Activated CD8-positive, alpha-beta memory T cell treated with anti-CD3 and anti-CD28 coated beads, Interleukin-2, amount 50 U/mL, for 48 hours (primary cell): ENCODE results near the gene DGCR8.

Experiments
- DNase-seq: peaks from one replicate; pipeline ENCODE4 v3.0.0-alpha.2; 2020

The DGCR8 gene

DNA sequence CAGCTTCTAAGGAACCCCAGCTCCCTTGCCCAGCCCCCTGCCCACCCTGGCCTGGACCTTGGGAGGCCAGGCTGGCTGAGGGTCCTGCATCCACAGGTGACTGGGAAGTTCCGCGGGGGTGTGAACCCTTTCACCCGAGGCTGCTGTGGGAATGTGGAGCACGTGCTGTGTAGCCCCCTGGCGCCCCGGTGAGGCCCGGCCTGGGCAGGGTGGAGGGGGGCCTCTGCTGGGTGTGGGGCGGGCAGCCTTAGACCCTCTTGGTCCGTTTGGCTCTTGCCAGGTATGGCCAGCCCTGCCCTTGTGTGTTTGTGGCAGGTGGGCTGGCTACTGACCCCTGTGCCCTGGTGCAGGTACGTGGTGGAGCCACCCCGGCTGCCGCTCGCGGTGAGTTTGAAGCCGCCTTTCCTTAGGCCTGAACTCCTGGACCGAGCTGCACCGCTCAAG, 60.5 kb downstream of the DGCR8 start:
- no peak for DNase-seq

DNA sequence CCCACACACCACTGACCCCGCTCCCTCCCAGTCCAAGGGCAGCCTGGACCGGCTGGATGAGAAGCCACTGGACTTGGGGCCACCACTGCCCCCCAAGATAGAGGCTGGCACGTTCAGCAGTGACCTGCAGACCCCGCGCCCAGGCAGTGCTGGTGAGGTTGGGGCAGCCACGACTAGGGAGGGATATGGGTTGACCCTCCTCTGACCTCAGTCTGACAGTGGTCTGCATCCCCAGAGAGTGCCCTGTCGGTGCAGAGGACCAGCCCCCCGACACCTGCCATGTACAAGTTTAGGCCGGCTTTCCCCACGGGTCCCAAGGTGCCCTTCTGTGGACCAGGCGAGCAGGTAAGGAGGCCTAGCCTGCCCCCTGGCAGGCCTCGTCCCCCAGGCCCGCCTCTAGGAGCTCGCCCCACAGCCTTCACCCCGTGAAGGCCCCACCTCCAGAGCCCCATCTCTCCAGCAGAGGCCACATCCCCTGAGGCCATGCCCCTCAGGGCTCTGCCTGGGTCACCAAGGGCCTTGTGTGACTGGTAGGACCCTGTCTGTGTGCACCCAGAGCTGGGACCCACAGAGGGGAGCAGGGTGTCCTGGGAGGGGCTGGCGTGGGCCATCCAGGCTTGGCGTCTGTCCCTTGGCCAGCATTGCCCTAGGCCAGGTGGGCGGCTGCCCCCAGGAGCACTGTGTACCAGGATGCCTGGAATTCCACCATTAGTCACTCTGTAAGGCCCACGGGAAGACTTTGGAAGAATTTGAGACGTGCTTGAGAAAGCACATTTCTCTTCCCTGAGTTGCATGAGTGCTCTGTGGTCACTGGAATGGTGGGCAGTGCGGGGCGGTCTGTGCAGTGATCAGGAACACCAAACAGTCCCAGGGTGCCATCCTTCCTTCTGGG, 61.4 kb downstream of the DGCR8 start:
- no peak for DNase-seq

DNA sequence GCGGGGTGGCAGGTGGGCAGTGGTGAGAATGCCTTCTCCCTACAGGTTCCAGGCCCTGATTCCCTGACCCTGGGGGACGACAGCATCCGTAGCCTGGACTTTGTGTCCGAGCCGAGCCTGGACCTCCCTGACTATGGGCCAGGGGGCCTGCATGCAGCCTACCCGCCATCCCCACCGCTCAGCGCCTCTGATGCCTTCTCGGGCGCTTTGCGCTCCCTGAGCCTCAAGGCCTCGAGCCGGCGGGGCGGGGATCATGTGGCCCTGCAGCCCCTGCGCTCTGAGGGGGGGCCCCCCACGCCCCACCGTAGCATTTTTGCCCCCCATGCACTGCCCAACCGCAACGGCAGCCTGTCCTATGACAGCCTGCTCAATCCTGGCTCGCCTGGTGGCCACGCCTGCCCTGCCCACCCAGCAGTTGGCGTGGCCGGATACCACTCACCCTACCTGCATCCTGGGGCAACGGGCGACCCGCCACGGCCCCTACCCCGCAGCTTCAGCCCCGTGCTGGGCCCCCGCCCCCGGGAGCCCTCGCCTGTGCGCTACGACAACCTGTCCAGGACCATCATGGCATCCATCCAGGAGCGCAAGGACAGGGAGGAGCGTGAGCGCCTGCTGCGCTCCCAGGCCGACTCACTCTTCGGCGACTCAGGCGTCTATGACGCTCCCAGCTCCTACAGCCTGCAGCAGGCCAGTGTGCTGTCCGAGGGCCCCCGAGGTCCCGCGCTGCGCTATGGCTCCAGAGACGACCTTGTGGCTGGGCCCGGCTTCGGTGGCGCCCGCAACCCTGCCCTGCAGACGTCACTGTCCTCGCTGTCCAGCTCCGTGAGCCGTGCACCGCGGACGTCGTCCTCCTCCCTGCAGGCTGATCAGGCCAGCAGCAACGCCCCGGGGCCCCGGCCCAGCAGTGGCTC, 62.9 kb downstream of the DGCR8 start:
- DNase-seq: no peak

DNA sequence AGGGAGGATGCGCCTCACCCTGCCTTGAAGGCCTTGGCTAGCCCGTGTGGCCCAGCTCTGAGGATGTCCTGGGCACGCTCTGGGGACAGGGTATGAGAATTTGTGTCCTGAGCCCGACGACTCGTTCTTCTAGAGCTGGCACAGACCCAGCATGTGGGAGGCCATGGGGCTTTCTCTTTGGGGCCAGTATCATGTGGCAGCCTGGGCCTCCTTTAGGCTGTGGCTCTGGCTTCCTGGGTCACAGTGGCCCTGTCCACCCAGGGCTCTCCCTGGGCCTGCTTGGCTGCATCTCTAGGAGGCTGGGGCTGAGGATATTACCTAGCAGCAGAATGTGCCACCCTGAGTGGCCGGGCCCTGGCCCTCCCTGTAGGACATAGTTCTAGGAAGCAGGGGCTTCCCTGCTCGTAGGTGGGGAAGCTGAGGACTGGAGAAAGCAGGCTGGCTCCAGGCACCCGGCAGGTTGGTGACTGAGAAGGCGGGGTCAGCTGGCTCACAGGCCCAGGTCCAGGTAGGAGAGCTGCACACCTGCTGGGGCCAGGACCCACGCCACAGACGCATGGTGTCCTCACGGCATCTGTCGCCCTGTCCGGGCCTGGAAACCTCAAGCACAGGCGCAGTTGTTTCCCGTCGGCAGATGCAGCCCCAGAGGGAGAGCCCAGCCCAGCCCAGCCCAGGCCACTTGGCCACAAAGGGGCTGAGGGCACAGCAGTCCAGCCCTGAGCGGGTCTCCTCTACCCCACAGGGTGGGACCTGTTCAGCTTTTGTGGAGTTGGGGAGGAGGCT, 64.0 kb downstream of the DGCR8 start:
- no peak for DNase-seq

DNA sequence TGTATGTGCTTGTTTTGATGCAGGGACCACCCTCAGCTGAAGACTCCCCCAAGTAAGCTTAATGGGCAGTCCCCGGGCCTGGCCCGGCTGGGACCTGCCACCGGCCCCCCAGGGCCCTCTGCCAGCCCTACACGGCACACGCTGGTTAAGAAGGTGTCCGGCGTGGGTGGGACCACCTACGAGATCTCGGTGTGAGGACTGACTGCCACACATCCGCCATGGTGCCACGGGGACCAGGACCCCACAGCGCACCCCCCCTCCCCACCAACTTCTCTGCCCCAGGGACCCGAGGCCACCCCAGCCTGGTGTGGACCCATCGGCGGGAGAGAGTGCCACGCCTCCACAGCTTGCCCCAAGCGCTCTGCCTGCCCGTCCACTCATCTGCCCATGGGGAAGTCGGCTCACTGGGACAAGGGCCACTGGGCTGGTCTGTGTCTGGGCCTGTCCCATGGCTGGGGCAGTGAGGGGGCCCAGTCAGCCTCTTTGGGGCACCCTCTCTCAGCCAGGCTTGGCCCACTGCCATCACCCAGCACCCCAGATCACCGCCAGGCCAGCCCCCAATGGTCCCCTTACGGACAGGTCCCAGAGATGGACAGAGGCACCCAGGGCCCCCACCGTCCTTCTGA, 65.3 kb downstream of the DGCR8 start:
- DNase-seq: no peak

DNA sequence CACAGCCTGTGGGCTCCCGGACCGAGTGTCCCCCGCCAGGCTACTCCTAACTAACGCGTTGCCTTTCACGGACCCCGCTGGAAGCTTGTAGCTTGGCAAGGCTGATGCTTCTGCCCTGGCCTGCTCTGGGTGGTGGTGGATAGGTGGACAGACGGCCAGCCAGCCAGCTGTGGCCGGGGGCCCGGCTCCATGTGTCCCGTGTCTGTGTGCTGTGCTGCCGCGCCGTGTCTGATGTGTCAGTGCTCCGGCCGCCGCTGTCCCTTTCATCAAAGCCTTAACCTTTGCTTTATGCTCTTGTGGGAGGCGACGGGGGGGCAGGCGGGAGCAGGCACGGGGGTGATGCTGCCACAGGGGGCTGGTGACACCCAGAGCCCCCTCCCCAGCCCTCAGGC, 65.8 kb downstream of the DGCR8 start:
- no peak for DNase-seq

DNA sequence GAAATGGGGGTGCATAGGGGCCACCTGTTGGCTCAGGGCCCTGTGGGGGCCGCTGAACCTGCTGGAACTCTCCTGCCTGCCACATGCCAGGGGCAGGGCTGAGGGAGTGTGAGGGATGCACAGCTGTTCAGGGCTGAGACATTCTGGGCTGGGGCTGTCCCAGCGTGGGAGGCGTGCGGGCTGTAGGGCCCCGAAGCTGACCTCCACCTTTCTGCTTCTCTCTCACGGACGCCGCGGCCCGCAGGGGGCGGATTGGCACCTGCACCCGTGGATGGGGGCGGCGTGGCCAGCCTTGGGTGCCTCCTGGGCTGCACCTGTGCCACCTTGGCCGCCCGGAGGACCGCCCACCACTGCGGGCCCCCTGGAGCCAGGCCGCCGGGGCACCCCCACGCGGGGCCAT, 66.7 kb downstream of the DGCR8 start:
- no peak for DNase-seq

DNA sequence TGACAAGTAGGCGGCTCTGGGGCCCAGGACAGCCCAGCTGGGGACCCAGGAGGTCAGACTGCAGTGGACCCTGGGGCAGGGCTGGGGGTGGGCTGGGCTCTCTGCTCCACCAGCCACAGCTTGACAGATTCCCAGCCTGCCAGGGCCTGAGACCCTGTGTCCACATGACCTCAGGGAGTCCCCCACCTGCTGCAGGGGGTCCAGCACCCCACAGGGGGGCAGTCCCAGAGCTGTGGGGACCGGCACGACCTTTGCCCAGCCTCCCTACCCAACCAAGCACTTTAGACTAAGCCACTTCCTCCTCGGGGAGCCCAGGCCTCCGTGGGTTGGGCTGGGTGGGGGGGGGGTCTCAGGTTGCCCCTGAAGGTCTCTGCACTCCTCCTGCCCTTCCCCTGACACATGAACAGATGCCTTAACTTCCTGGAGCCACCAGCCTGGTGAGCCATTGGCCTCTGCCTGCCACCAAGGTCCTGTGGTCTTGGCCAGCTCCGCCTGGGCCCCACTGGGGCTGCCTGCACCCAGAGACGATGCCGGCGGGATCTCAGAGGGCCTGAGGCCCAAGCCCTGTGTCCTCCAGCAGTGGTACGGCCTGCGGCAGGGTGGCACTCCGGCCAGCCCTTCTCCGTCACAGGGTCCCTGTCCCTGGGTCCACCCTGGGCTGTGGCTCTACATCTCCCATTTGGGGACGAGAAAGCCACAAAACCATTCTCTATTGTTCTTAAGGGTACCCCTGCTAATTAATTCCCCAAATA, 67.4 kb downstream of the DGCR8 start:
- DNase-seq: no peak

DNA sequence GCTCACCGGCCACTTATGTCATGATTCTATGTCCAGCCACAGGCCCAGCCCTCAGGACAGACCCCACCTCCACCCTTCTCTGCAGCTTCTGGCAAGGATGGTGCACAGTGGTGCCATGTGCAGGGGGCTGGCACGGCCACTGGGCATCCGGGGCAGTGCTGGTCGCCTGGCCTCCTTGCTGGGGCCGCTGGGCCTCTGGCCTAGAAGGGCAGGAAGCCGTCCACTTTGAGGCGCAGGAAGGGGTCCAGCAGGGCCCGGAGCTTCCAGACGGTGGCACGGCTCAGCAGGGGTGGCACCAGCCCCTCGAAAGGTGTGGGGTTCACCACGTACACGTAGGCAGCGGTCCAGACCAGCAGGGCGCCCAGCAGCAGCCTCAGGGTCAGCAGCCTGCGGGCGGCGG, 68.4 kb downstream of the DGCR8 start:
- DNase-seq: no peak

DNA sequence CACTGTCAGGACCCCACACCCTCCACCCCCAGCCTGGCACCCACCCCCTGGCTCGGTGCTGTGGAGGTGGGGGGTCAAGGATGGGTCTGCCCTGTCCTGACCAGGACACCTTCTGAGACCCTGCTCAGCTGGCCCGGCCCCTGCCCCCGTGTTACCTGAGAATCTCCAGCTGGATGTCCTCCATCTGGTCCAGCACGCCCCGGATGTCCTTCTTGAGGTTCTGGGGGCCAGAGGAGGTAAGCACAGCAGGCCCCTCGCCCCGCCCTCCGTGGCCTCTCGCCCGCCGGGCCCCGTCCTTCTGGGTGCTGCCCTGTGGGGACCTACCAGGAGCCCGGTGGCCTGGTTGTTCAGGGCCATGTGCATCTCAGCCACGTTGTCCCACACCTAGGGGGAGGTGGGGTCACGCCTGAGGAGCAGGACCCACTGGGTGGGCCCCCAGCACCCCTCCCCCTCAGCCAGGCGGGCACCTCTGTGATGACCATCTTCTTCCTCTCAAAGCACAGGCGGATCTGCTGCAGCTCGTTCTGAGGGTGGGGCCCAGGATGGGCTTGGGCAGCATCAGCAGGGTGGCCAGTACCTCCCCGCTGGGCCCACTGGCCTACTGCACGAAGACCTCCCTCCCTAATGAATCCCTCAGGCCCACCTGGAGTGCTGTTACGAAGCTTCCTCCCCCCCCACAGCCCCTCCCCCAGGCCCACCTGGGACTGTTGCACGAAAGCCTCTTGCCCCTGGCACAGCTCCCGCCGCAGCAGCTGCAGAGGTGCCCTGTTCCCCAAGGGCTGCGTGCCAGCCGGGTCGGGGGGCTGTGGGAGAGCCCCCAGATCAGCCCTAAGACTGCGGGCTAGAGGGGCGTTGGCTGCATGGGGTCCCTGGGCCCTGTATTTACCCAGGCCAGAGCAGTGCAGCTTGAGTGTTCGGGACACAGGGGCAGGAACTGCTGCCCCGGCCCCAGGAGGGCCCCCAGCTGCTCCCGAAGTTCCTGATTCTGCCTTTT, 69.5 kb downstream of the DGCR8 start:
- no peak for DNase-seq

DNA sequence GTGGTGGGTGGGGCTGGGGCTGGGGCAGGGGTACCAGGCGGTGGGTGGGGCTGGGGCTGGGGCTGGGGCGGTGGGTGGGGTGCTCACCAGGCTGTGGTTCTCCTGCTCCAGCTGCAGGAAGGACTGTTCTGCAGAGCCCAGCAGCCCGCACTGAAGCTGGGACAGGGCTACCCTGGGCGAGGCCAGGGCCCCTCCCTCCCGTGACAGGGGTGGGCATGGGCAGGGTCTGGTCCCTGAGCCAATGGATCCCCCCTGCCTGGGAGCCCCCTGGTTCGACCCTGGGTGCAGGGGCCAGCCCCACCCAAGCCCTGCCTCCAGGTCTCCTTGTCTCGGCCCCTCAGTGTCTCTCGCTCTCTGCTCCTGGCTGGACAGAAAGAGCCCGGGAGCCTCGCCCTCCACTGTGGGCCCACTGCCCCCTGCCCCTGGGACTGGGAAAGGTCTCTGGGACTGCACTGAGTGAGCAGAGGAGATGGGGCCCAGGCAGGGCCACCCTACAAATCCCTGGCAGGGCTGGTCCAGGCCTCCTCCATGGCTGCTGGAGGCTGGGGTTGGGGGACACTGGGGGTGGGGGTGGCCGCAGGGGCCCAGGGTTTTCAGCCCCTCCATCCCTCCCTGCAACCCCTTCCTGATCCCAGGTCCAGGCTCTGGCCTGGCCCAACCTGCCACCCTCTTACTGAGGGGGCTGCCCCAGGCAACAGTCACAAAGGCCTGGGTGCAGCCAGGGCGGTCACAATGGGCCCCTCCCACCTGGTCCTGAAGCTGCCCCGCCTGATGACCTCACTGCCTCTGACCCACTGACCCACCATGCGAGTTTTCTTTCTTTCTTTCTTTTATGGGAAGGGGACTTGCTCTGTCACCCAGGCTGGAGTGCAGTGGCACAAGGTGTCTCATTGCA, 70.6 kb downstream of the DGCR8 start, which contains the start of gene CCDC188:
Gene CCDC188, minus strand, starts transcription at position 675 of the 895 bp plus-strand sequence. Its CDS starts 69 bp downstream, at position 606.
- no peak for DNase-seq

DNA sequence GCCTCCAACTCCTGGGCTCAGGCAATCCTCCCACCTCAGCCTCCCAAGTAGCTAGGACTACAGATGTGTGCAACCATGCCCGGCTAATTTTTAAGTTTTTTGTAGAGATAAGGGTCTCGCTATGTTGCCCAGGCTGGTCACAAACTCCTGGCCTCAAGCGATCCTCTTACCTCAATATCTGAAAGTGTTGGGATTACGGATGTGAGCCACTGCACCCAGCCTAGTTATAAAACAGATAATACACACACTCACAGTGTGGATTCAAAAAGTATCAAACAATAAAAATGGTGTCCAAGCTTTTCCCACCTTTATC, 71.2 kb downstream of the DGCR8 start:
- no peak for DNase-seq

DNA sequence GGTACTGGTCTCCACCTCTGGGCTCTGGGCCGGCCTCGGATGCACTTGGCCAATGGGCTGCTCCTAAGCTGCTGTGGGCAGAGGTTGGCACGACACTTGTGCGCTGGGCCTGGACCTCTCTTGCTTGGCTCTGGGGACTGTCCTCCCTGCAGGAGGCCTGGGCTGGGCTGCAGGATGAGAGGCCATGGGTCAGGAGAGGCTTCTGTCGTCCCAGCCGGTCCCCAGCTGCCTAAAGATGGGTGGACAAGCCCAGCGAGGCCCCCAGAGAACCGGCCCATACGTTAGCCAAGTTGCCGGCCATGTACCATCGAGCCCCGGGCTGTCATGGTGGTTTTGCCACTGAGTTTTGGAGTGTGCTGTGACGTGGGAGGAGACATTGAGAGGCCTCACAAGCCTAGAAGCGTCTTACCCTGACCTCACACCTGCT, 72.4 kb downstream of the DGCR8 start:
- no peak for DNase-seq

DNA sequence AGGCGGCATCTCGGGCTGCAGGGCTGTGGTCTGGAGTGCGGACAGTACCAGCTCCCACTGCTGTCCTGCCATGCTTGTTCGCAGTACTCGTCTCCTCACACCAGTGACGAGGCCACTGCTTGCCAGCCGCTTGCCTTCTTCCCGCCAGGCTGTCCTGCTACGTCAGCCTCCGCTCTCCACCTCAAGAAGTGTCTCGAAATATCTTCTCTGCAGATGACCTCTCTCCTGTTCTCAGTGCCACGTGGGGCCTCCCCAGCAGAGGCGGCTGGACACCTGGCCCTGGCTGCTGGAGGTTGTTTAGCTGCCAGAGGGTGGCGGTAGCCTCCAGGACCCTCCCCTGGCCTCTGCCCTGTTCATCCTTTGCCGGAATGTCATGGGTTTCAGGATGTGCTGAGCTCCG, 73.9 kb downstream of the DGCR8 start:
- no peak for DNase-seq

DNA sequence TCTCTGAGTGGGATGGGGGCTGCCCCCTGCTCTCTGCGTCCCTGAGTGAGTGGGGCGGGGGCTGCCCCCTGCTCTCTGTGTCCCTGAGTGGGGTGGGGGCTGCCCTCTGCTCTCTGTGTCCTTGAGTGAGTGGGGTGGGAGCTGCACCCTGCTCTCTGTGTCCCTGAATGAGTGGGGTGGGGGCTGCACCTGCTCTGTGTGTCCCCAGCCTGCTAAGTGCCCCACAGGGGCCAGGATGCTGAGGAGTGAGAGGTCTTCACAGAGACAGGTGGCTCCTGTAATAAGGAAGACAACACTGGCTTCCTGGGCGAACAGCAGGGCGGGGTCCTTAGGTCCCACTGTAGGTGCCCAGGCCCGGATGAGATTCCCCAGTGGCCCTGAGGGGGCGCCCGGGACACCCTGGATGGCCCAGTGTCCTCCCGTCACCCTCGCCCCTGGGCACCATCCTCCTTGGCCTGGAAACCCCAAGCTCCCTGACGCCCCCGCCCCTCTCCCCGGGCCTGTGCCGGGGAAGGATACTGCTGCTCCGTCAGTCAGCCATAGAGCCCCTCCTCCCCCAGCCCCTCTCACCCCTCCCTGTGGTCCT, 74.7 kb downstream of the DGCR8 start:
- no peak for DNase-seq

DNA sequence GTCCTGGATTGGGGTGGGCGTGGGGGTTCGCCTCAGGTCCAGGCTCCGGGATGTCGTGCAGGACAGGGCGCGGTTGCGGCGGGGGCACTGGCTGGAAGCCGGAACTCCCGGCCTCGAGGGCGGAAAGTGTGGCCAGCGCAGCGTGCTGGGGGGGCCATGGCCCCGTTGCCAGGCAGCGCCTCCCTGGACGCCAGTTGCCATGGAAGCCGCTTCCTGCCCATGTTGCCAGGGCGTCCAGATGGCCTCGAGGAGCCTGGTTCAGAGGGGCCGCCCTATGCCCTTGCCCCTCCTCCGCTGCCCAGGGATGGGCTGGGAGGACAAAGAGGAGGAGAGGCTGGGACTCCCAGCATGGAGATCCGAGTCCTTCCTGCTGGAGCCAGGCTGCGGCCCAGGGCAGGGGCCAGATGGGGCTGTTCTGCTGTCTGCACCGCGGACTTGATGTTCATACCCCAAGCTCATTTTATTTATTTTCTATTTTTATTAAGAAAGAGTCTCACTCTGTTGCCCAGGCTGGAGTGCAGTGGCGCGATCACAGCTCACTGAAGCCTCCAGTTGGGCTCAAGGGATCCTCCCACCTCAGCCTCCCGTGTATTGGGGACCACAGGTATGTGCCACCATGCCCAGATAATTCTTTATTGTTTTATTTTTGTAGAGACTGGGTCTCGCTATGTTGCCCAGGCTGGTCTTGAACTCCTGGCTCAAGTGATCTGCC, 75.4 kb downstream of the DGCR8 start:
- no peak for DNase-seq

DNA sequence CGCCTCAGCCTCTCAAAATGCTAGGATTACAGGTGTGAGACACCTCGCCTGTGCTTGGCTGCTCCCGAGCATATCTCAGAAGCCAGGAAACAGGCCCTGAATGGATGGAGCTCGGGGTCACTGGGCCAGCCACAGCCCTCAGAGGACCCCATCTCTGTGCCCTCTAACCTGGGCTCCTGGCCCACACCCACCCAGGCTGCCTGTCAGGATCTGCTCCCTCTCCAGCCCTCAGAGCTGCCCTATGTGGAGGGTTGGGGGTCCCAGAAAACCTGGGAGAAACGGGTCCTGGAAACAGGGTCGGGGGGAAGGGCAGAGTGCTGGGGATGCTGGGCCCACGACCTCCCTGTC, 76.0 kb downstream of the DGCR8 start:
- no peak for DNase-seq
